Testis (tissue), 3 donors: ENCODE data around the gene LRG1. TPM values are rescaled to one million over a fixed set of nuclear protein-coding genes. Genes with fewer than 3 reads are reported as not detected.

Source experiments
- DNase-seq: peaks from one replicate; pipeline ENCODE4 v3.0.0-alpha.2; 2019
- H3K27ac ChIP-seq, 2 donors: fragments of 200-600 bp; sonication (generic); one replicate each; pipeline ENCODE4 v1.5.1; 2019
- H3K27me3 ChIP-seq: fragments of 200-600 bp; sonication (generic); one replicate; pipeline ENCODE4 v1.5.1; 2019
- H3K36me3 ChIP-seq: fragments of 200-600 bp; sonication (generic); one replicate; pipeline ENCODE4 v1.5.1; 2017; ENCODE audit warnings: low read depth; ENCODE audit errors: missing control alignments
- H3K4me1 ChIP-seq: fragments of 200-600 bp; sonication (generic); one replicate; pipeline ENCODE4 v1.5.1; 2019
- H3K4me3 ChIP-seq, 2 donors: fragments of 200-600 bp; sonication (generic); one replicate each; pipeline ENCODE4 v1.5.1; 2017 to 2019
- H3K9me3 ChIP-seq: fragments of 200-600 bp; sonication (generic); one replicate; pipeline ENCODE4 v1.5.1; 2017
- POLR2A ChIP-seq: fragments of 450-650 bp; IDR thresholded peaks from one replicate; pipeline ENCODE4 v1.6.1; 2017; ENCODE audit warnings: antibody characterized with exemption, mild to moderate bottlenecking, moderate library complexity
- WGBS, 2 donors: methylation state at CpG; one replicate each; pipeline ENCODE4 v1.1.5; 2018; 5-methylcytosine and 5-hydroxymethylcytosine counted together
- intact Hi-C: fragments of 100-400 bp; cut with DNase I; formaldehyde crosslinking; loops from one replicate; pipeline ENCODE4 v1.15.1; 2023; ENCODE audit warnings: low total_unique reads
- polyA plus RNA-seq: library from polyadenylated mRNA; stranded (reverse); fragments of 350-450 nt; fragmentation: Illumina TruSeq; extraction: RNeasy Lipid Tissue Mini Kit (QIAGEN cat#74804); gene quantifications from one replicate; pipeline ENCODE4 v1.2.3, GENCODE V29; 2014; ENCODE audit warnings: low read depth, low replicate concordance; ENCODE audit not compliant: insufficient read depth
- total RNA-seq, 2 donors: library from RNA; depleted of rRNA; stranded (reverse); fragments of >200 nt; gene quantifications; one replicate each; pipeline ENCODE4 v1.2.3, GENCODE V29; 2016
- TF ChIP-seq, protein P1 (sequence below), 3 experiments: fragments of 450-650 bp in 2 of 3; fragments of 200-600 bp in 1 of 3; sonication (generic) in 1 of 3; IDR thresholded peaks; one replicate each; pipeline ENCODE4 v1.5.1; 2016 to 2019; ENCODE audit warnings: antibody characterized with exemption in 3 of 3, mild to moderate bottlenecking in 2 of 3, moderate library complexity in 1 of 3

The LRG1 gene
- total and polyA plus RNA-seq, 3 donors from 2014 or later: 0.24 to 0.58 (median 0.25) TPM

DNA sequence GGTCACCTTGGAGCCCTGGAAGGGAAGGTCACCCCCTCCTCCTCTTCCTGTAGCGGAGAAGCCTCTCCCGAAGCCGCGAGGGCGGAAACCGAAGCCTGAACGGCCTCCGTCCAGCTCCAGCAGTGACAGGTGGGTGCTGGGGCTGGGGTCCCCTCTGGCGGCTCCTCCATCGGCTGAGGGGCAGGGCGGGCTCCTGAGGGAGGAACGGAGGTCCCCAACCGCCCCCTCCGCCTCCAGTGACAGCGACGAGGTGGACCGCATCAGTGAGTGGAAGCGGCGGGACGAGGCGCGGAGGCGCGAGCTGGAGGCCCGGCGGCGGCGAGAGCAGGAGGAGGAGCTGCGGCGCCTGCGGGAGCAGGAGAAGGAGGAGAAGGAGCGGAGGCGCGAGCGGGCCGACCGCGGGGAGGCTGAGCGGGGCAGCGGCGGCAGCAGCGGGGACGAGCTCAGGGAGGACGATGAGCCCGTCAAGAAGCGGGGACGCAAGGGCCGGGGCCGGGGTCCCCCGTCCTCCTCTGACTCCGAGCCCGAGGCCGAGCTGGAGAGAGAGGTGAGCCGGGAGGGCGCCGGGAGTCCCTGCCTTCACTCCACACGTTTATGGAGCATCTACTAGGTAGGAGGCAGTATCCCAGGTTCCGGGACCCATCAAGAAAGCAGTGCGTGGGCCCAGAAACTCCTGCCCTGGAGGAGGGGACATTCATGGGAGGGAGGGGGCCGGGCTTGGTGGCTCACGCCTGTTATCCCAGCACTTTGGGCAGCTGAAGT lies 45.7 kb downstream of the LRG1 start:
- no peaks in the 10 kb centered on the region for H3K9me3 ChIP-seq
- H3K36me3 ChIP-seq: no peaks in the 10 kb centered on the region
- H3K4me3 ChIP-seq: peak overlapping the region in 1 of 2 donors; percentile 29
- 66 to 84% methylated on average over 40 to 61 of the region's 61 CpGs for WGBS, 2 donors
- no peak for DNase-seq
- intact Hi-C loops: no loop called here
- no peak overlapping the region for H3K27ac ChIP-seq
- H3K27me3 ChIP-seq: no peaks in the 10 kb centered on the region
- TF ChIP-seq, protein P1, sequence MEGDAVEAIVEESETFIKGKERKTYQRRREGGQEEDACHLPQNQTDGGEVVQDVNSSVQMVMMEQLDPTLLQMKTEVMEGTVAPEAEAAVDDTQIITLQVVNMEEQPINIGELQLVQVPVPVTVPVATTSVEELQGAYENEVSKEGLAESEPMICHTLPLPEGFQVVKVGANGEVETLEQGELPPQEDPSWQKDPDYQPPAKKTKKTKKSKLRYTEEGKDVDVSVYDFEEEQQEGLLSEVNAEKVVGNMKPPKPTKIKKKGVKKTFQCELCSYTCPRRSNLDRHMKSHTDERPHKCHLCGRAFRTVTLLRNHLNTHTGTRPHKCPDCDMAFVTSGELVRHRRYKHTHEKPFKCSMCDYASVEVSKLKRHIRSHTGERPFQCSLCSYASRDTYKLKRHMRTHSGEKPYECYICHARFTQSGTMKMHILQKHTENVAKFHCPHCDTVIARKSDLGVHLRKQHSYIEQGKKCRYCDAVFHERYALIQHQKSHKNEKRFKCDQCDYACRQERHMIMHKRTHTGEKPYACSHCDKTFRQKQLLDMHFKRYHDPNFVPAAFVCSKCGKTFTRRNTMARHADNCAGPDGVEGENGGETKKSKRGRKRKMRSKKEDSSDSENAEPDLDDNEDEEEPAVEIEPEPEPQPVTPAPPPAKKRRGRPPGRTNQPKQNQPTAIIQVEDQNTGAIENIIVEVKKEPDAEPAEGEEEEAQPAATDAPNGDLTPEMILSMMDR (IDR thresholded peaks at IDR 0.05): no peak
- TF ChIP-seq POLR2A: no peak
- no peaks in the 10 kb centered on the region for H3K4me1 ChIP-seq

DNA sequence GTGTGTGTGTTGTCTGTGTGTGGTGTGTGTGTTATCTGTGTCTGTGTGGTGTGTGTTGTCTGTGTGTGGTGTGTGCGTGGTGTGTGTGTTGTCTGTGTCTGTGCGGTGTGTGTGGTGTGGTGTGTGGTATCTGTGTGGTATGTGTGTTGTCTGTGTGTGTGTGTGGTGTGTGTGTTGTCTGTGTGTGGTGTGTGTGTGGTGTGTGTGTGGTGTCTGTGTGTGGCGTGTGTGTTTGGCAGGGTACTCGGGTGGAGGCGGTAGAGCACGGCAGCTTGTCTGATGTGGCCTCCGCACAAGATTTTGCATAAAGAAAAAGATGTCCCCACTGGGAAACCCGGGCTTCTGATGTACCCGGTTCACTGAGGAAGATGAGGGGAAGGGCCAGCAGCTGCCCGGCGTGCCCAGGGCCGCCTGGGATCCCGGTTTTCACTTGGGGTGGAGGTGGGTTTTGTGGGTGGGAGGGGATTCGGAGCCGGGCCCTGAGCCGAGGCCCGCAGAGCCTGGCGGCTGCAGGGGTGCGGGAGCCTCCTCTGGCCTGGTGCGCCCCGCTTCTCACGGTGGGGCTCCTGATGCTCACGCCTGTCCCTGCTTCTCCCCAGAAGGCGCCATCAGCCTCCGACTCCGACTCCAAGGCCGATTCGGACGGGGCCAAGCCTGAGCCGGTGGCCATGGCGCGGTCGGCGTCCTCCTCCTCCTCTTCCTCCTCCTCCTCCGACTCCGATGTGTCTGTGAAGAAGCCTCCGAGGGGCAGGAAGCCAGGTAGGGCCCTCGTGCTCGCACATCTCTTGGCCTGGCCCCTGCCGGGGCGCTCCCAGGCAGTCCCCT lies 46.5 kb downstream of the LRG1 start:
- H3K27me3 ChIP-seq: no peaks in the 10 kb centered on the region
- H3K36me3 ChIP-seq: no peaks in the 10 kb centered on the region
- no peak overlapping the region for H3K27ac ChIP-seq
- 74% methylated on average over 20 to 41 of the region's 41 CpGs for WGBS, 2 donors
- intact Hi-C loops: no loop called here
- H3K9me3 ChIP-seq: no peaks in the 10 kb centered on the region
- no peak for DNase-seq
- peak overlapping the region in 1 of 2 donors; percentile 29 for H3K4me3 ChIP-seq
- no peak for TF ChIP-seq POLR2A
- TF ChIP-seq, protein P1 (IDR thresholded peaks at IDR 0.05): no peak
- H3K4me1 ChIP-seq: no peaks in the 10 kb centered on the region

DNA sequence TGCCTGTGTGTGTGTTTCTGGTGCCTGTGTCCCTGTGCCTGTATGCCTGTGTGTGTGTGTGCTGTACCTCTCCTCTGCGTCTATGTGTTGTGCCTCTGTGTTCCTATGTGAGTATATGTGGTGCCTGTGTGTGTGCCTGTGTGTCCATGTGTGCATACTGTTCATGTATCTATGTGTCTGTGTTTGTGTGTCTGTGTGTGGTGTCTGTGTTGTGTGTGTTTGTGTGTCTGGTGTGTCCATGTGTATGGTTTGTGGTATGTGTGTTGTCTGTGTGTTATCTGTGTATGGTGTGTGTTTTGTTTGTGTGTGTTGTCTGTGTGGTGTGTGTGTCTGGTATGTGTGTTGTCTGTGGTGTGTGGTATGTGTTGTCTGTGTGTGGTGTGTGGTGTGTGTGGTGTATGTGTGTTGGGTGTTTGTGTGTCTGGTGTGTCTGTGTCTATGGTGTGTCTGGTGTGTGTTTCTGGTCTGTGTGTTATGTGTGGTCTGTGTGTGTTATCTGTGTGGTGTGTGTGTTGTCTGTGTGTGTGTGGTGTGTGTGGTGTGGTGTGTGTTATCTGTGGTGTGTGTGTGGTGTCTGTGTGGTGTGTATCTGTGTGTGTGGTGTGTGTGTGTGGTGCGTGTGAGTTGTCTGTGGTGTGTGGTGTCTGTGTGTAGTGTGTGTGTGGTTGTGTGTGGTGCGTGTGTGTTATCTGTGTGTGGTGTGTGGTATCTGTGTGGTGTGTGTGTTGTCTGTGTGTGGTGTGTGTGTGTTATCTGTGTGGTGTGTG lies 47.3 kb downstream of the LRG1 start:
- Histone ChIP-seq H3K27me3 (no peaks in the 10 kb centered on the region), H3K4me3 (no peak overlapping the region), H3K27ac (no peak overlapping the region), H3K4me1 (no peaks in the 10 kb centered on the region), H3K9me3 (no peaks in the 10 kb centered on the region), H3K36me3 (no peaks in the 10 kb centered on the region)
- WGBS, 2 donors: 82 to 93% methylated on average over 3 of the region's 3 CpGs
- TF ChIP-seq, protein P1 (IDR thresholded peaks at IDR 0.05): no peak
- no peak for TF ChIP-seq POLR2A
- intact Hi-C loops: no loop called here
- no peak for DNase-seq

DNA sequence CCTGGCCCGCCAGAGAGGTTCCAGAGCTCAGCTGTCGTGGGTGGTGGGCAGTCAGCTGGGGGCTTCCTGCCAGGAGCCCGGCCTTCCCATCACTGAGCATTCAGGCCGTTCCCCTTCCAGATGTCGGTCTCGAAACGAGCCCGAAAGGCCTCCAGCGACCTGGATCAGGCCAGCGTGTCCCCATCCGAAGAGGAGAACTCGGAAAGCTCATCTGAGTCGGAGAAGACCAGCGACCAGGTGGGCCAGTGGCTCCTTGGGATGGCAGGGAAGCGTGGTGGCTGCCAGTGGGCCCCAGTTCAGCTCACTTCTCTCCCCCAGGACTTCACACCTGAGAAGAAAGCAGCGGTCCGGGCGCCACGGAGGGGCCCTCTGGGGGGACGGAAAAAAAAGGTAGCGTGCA lies 48.4 kb downstream of the LRG1 start:
- WGBS, 2 donors: 93 to 95% methylated on average over 18 to 21 of the region's 21 CpGs
- no peaks in the 10 kb centered on the region for H3K36me3 ChIP-seq
- H3K4me3 ChIP-seq: no peak overlapping the region
- no peak for TF ChIP-seq POLR2A
- TF ChIP-seq, protein P1 (IDR thresholded peaks at IDR 0.05): no peak
- H3K9me3 ChIP-seq: no peaks in the 10 kb centered on the region
- intact Hi-C loops: no loop called here
- H3K27me3 ChIP-seq: no peaks in the 10 kb centered on the region
- no peaks in the 10 kb centered on the region for H3K4me1 ChIP-seq
- no peak overlapping the region for H3K27ac ChIP-seq
- no peak for DNase-seq
